NCI-H460 (cell line): ENCODE results near the gene MIPOL1. TPM values are rescaled to one million over a fixed set of nuclear protein-coding genes. Genes with fewer than 3 reads are reported as not detected.
"Not testable (repeated sequence)": the region's sequence is repeated elsewhere in the genome, so short reads cannot be mapped to it uniquely, and the experiment has no call there.

Experiments used
- DNase-seq: peaks from one replicate; pipeline ENCODE4 v3.0.0-alpha.2; 2016; ENCODE audit warnings: low read depth; ENCODE audit errors: extremely low read depth
- polyA plus RNA-seq: library from polyadenylated mRNA; depleted of rRNA; stranded (reverse); fragments of >200 nt; gene quantifications from 2 replicates; pipeline ENCODE4 v1.2.3, GENCODE V29; 2014; cell fraction: nucleus; rRNA removed
- total RNA-seq: library from RNA; depleted of rRNA; stranded (reverse); fragments of >200 nt; shearing (Covaris generic); gene quantifications from 2 replicates; pipeline ENCODE4 v1.2.3, GENCODE V29; 2014; rRNA removed

Gene MIPOL1
- total RNA-seq: 24.4 and 29.7 TPM in 2 replicates
- polyA plus RNA-seq: 6.8 and 17.5 TPM in 2 replicates

DNA sequence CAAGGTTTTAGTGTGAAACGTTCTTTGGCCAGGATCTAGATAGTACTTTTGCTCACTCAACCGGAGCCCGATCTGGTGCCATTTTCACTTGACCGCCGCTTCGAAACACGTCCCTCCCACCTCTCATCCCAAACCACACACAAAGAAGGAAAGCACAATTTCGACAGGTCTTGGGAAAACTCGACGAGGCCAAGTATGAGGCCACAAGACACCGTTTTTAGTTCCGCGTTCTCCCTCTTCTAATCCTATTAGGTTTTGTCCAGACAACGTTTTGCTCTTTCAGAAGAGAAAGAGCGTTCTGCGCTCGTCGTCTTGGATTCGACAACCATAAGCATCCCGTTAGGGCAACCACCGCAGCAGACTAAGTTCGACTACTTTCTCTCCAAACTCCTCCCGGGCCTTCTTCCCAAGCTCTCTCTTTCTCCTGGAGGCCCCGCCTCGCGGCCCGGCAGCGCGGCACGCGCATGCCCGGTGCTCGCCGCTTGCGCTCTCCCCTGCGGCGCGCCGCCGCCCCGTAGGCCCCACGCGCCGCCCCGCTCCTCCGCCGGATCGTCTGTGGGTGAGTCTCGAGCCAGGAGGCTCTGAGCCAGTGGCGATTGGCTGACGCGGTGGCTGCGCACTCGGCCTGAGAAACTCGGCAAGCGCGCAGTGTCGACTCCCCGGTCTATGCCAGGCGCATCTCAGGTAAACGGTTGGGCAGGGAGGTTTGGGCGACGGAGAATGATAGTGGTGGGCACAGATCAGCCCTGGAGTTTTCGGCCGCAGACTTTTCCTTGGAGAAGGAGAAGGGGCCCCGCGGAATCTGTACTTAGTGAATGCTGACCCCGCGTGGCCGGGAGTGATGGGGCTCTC lies at the start of gene MIPOL1:
Gene MIPOL1 (plus strand): TSS at position 517 of the 852 bp plus-strand sequence. CDS start 49,952 bp downstream, outside the sequence.
- DNase-seq: peak; percentile 77

DNA sequence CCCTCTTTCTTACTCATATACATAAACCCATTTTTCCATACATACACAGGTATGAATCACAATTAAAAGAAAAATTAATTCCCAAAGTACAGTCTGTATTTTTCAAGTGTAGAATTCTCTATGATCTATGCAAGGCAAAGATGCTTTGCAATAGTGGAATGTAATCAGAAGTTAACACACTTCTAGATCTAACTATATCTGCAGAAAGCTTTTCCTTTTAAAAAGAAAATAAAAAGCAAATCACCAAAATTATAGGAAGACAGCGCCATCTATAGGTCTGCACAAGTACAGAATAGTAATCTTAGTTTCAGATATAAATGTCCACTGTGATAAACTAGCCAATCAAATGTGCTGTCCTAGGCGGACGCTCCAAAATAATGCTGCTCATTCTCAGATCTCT lies 47.3 kb upstream of the MIPOL1 start:
- peak; percentile 45 for DNase-seq

DNA sequence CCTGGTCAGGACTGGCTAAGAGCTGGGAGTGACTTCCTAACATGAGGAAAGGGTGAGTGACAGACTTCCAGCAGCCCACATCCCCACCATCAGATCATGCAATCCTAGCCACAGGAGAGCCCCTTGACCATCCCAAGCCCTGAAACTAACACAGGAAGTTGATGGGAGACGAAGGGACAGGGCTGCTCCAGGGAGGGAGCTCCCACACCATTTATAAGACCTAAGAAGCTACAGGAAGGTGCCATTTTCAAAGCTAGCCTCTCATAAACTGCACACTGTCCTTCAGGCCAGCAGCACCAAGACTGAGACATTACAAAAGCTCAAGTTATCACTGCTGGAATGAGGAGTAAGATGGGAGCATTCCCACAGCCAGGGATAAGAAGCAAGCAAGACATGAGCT lies 44.7 kb upstream of the MIPOL1 start:
- no peak for DNase-seq

GRCh38 chr14:37153483-37153882 lies 44.3 kb upstream of the MIPOL1 start:
- no peak for DNase-seq

- DNase-seq: no peak
These were observed 39.8 kb upstream of the MIPOL1 start for GRCh38 chr14:37157987-37158386.

- not testable (repeated sequence) for DNase-seq
These were observed 35.4 kb upstream of the MIPOL1 start for GRCh38 chr14:37162307-37162706.

GRCh38 chr14:37165794-37166193 lies 31.9 kb upstream of the MIPOL1 start:
- DNase-seq: no peak

DNA sequence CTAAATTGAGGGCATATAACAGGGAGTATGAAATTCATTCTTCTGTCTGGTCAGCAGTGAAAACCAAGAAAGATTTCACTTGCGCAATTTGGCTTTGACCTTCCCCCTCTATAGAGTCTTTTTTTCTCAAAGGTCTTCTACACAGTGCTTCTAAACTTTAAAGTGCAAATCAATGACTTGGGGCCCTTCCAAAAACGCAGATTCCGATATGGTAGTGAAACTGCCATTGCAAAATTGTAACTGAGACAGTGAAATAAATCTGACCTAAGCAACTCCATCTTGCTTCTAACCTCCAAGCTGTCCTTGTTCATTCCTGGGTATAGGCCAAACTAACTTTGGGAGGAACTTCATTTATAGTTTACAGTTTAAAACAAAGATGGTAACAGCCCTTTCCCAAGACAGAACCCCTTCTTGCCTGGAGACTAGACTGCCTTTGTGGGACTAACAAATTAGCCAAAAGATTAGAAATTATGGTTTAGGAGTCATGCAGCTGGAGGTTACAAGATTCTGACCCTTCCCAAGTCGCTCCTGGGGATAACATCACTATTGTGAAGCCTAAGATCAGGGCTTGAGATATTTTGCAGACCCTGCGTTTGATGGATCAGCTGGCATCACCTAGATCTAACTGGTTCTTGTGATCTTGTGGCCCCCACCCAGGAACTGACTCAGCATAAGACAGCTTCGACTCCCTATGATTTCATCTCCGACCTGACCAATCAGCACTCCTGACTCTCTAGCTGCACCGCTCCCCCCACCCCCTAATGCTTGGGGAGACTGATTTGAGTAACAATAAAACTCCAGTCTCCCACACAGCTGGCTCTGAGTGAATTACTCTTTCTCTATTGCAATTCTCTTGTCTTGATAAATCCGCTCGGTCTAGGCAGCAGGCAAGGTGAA lies 30.3 kb upstream of the MIPOL1 start:
- DNase-seq: no peak

- no peak for DNase-seq
These were observed 29.0 kb upstream of the MIPOL1 start for GRCh38 chr14:37168721-37169120.

DNA sequence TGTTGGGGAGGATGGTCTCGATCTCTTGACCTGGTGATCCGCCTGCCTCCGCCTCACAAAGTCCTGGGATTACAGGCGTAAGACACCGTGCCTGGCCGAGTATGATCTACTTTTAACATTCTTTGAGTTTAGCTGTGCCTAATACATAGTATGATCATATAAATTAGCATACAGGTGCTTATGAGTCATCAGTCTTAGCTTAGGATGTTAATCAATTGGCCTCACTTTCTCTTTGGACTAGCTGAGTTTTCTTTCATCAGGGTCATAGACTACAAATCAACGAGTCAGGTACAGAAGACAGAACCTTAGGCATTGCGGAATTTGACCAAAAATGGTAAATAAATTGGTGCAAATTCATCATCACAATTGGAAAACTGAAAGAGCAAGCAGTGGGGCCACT lies 27.5 kb upstream of the MIPOL1 start:
- no peak for DNase-seq

GRCh38 chr14:37170993-37171392 lies 26.7 kb upstream of the MIPOL1 start:
- no peak for DNase-seq

- DNase-seq: no peak
These were observed 26.1 kb upstream of the MIPOL1 start for GRCh38 chr14:37171678-37172023.

DNA sequence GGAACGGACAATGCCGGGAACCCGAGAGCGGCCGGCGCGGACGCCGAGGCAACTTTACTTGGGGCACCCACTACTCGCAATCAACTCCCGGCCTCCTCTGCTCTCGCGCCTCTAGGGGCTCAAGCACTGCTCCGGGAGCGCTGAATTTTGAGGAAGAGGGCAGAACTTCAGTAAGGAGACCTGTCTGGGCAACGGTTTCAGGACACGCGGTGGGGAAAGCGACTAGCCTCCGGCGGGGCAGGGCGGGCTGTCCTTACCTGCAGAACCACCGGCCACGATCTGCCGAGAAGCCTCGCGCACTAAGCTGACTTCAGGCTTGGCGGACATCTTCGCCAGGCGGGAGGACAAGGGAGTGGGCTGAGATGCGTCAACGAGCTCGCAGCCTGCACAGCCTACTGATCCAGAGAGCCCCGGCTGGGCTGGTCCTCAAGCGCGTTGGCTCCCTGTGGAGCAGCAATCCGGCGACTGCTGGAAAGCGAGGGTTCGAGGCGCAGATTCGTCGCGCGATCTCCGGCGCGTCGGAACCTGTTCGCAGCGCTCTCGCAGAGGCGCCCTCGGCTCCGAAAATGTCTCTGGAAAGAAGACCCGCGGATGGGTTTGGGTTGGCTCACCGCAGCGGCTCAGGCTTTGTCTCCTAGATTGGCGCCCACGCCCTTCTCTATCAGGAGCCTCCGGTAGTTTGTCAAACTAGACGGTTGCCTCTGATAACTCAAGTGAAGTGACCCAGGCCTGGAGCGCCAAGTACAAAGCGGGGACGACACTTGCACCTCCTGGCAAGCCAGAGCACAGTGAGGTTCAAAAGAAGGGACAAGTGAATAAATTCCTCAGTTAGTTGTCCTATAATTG lies 25.5 kb upstream of the MIPOL1 start, which contains the start of gene SLC25A21:
Gene SLC25A21 (minus strand): TSS at position 583 of the 846 bp plus-strand sequence.
- DNase-seq: peak; percentile 73

- DNase-seq: no peak
These were observed 24.7 kb upstream of the MIPOL1 start for GRCh38 chr14:37172936-37173614.

GRCh38 chr14:37179896-37180502 lies 17.7 kb upstream of the MIPOL1 start:
- DNase-seq: no peak

DNA sequence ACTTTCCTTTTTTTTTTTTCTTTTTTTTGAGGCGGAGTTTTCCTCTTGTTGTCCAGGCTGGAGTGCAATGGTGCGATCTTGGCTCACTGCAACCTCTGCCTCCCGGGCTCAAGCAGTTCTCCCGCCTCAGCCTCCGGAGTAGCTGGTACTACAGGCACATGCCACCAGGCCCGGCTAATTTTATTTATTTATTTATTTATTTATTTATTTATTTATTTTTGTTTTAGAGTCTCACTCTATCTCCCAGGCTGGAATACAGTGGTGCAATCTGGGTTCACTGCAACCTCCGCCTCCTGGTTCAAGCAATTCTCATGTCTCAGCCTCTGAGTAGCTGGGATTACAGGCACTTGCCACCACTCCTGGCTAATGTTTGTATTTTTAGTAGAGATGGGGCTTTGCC lies 16.9 kb upstream of the MIPOL1 start:
- not testable (repeated sequence) for DNase-seq

DNA sequence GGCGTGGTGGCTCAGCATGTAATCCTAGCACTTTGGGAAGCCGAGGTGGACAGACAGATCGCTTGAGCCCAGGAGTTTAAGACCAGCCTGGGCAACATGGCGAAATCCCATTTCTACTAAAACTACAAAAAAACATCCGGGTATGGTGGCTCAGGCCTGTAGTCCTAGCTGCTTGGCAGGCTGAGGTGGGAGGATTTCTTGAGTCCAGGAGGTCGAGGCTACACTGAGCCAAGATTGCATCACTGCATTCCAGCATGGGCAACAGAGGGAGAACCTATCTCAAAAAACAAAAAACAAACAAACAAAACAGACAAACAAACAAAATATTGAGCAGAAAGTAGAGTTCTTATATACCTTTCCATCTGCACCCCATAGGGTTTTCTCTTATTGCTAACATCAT lies 16.3 kb upstream of the MIPOL1 start:
- DNase-seq: no peak

- DNase-seq: not testable (repeated sequence)
These were observed 13.2 kb upstream of the MIPOL1 start for GRCh38 chr14:37184520-37184919.

DNA sequence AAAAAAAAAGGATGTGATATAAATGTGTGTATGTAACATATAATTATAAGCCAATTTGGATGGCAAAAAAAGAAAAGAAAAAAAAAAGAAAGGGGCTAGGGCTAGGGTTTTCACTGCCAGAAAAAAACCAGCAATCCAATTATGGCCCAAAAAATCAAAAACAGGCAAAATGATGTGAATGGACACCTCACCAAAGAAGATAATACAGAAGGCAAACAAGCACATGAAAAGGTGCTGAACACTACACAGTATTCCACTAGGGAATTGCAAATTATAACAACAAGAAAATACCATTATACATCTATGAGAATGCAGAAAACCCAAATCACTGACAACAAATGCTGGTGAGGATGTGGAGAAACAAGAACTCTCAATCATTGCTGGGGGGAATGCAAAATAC lies 12.1 kb upstream of the MIPOL1 start:
- DNase-seq: no peak
